Activated naive CD4-positive, alpha-beta T cell treated with Interleukin-2 at 50 U/mL for 16 hours (primary cell): Measurements from ENCODE around the gene SSTR4.
"Not testable (repeated sequence)": the region's sequence is repeated elsewhere in the genome, so short reads cannot be mapped to it uniquely, and the experiment has no call there.

Experiments used
- DNase-seq: peaks from one replicate; pipeline ENCODE4 v3.0.0-alpha.2; 2020

Gene SSTR4, protein sequence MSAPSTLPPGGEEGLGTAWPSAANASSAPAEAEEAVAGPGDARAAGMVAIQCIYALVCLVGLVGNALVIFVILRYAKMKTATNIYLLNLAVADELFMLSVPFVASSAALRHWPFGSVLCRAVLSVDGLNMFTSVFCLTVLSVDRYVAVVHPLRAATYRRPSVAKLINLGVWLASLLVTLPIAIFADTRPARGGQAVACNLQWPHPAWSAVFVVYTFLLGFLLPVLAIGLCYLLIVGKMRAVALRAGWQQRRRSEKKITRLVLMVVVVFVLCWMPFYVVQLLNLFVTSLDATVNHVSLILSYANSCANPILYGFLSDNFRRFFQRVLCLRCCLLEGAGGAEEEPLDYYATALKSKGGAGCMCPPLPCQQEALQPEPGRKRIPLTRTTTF

DNA sequence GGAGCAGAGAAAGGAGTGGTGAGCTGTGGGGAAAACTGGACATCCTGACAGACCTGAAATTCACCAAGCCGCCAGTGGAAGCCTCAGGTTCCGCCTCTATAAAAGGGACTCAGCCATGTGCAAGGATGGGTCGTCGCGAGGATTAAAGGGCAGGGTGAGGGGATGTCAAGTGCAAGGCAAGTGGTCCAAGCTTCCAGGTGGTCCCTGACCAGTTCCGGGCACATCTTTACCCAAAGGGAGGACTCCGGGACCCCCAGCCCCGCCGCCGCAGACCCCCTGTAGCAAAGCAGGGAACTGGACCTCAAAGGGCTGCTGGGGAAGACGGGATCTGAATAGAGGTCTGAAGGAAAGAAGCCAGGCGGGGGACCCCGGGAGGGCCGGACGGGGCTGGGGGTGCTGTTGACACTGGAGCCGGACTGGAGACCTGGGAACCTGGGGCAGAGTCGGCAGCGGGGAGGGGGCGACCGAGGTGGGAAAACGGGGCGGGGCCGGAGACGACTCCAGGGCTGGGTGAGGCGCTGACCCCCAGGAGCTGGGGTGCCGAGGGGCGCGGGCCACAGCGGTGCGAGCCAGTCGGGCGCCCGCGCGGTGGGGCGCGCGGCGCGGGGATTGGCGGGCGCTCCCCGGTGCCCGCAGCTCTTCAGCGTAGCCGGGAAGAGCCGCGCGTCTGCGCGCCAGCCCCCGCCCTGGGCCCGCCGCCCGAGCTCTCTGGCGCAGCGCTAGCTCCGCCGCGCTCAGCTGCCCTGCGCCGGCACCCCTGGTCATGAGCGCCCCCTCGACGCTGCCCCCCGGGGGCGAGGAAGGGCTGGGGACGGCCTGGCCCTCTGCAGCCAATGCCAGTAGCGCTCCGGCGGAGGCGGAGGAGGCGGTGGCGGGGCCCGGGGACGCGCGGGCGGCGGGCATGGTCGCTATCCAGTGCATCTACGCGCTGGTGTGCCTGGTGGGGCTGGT is at the start of gene SSTR4:
TSS of gene SSTR4 (plus strand) at position 592 of the 951 bp plus-strand sequence. CDS start at position 764, 172 bp downstream.
- DNase-seq = no peak

DNA sequence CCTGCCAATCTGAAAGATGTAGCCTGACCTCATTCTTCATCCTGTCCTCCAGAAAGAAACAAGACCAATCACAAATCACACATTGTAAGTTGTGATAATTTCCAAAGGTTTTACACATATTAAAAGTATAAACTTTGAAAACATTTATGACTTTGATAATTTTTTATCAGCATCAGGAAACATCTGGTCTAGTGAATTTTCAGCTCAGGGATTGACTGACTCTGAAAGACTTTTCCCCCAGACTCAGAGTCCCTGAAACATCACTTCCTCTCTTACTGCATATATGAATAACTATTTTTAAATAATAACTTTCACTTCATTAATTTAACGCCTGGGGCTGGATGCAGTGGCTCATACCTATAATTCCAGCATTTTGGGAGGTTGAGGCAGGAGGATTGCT is 48.5 kb upstream of the SSTR4 start:
- DNase-seq = no peak

- DNase-seq = not testable (repeated sequence)
Measured at GRCh38 chr20:22991424-22991823, 43.7 kb upstream of the SSTR4 start.

- no peak for DNase-seq
Measured at GRCh38 chr20:22993823-22994222, 41.3 kb upstream of the SSTR4 start.

DNA sequence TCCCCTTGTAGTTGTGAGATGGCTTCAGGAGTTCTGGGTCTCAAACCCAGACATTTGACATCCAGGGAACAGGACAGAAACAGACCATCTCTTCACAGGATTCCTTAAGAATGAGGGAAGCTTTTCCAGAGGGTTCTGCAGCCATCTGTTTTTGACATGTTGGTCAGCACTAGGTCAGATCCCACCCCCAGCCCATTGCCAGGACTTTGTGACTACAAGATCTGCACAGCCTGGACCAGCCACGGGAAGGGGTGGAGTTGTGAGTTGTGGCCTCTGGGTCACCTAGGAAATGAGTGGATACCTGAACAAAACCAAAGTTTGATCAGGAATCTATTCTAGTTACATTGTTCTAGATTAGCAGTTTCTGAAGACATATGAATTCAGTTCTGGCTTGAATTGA is 39.2 kb upstream of the SSTR4 start:
- DNase-seq = no peak

GRCh38 chr20:22998476-22998875 is 36.6 kb upstream of the SSTR4 start:
- no peak for DNase-seq

GRCh38 chr20:22999756-23000155 is 35.4 kb upstream of the SSTR4 start:
- DNase-seq = no peak

GRCh38 chr20:23000232-23000947 is 34.7 kb upstream of the SSTR4 start:
- DNase-seq = no peak

- no peak for DNase-seq
Measured at GRCh38 chr20:23002276-23002675, 32.8 kb upstream of the SSTR4 start.

DNA sequence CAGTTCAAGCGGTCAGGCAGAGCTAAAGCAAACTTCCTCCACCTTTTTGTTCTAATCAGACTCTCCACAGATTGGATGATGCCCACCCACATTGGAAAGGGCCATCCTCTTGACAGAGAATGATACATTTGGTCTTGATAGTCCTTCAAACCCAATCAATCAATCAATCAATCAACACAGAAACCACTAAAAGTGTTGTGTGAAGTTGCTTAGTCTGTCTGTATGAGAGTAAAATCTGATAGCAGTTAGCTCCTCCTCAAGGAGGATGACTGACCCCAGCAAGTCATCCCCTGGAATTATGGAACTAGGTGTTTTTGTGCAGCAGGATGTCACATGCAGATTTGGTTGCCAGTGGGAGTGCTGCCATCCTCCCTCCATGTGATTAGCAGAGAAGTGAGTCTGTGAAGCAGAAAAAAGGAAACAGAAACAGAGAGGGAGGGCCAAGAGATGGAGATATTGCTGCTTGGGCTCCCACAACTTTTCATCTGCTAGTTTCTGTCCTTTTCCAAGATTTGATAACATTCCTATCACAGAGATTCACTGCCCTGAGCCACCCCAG is 32.0 kb upstream of the SSTR4 start:
- DNase-seq = no peak

DNA sequence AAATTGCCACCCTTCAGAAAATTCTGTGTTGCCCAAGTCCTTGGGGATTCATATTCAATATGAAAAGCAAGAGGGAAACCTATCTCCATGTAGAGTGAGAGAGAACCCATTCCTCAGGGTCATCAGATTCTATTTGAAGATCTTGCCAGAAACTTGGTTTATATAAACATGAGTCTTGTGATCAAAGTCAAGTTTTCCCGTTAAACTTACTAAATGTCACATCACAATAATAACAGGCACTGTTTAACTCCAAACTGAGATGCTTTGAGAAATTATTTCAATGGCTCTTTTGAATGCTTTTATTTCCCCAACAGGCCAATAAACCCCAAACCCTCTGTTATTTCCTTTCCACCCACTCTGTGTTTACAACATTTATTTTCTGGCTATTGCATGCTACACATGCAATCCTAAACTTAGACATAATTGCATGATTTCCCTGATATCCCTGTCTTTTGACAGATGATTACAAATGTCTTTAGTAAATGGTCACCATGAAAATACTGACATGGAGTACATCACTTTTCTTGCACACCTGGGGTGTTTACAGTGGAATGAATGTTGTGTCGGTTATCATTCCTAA is 31.1 kb upstream of the SSTR4 start:
- DNase-seq = no peak

DNA sequence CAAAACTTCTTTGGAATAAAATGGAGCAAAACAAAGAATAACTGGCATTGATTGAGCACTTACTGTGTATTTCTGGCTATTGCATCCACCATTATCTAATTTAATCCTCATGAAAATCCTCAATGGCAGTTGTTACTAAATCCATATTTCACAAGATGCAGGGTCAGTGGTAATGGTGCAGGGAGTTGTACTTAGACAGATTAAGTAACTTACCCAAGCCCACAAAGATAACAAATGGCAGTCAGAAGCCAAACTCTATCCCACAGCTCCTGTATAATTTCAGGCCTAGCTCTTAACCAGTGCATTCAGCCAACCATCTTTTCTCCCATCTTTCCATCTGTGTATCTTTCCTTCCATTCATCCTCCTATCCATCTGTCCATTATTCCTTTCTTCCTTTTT is 29.3 kb upstream of the SSTR4 start:
- DNase-seq = no peak

- DNase-seq = no peak
Measured at GRCh38 chr20:23007462-23007861, 27.6 kb upstream of the SSTR4 start.

DNA sequence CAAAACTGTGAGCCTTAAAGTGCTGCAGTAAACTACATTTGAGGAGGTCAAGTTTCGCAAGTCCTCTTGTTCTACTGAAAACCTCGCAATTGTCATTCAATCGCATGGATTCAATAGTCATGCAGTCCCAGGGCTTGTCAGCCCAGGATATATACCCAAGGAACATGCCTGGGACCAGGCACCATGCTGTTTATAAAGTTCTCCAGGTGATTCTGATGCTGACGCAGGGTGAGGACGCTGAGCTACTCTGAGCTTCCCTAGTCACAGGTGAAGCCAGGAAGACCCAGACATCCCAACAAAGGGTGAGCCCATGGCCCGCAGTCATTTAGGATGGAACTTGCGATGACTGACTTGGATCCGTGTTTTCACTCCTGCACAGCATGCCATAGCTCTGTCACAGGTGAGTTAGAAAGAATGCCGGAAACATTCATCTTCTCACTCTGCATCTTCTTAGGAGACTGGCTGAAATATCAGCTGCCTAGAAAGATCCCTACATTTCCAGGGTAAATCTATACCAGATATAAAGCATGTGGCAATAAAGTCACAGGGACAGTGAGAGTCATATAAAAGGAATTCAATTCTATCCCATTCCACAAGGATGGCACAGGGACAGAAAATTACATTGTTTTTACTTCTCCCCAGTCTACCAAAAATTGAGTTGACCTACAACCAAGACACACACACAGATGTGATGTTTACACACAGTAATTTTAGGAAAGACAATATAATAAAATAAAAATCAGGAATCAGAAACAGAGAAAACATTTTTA is 27.0 kb upstream of the SSTR4 start:
- no peak for DNase-seq

GRCh38 chr20:23008667-23009066 is 26.4 kb upstream of the SSTR4 start:
- DNase-seq = no peak

DNA sequence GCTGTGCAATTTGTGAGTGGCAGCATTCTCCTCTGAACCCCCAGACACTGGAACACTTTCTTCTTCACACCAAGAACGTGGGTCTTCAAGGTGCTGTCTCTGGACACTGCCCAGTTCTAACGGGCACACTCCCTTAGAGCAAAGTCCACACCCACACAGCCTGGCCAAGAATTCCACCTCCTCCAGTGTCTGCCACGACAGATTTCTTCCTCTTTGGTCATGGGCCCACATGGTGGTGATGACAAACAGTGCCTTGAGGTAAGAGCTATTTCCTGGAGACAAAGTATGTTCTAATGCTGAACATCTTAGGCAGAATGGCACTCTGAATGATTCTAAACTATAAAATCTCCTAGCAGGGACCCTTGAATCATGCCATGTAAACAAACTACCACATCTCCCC is 25.5 kb upstream of the SSTR4 start:
- DNase-seq = no peak

DNA sequence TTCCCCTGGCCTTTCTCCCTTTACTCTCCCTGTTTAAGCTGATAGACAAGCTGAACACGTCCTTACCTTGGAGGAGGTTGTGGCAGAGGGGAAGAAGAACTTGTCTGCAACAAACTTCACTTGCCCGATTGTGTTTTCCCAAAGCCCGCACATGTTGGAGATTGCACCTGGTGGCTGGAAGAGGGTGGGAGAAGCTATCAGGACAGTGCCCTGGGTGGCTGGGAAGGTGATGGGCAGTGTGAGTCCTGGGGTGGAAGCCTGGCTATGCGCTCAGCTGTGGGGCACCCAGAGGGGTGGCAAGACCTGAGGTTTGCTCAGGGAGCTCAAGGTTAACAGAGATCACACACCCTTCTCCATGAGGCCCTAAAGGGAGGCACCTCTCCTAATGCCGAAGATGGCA is 25.0 kb upstream of the SSTR4 start:
- no peak for DNase-seq

GRCh38 chr20:23011008-23011721 is 23.9 kb upstream of the SSTR4 start:
- DNase-seq = no peak

DNA sequence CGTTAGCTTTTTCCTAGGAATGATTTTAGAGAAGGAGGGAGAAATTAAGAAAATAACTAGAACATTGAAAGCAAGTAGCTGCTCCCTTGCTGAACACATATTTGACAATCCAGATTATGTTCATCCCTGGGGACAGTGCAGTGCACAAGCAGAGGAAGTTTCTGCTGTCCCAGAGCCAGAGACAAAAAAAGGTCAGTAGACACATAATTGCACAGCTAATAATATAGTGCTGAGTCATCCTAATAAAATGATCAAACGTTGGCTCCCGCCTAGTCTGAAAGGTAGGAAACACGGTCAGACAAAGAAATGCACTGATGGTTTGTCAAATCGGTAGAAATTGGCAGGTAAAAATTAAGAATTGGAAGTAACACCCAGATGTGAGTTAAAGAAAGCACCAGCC is 21.7 kb upstream of the SSTR4 start:
- no peak for DNase-seq

GRCh38 chr20:23017516-23017915 is 17.6 kb upstream of the SSTR4 start:
- no peak for DNase-seq

DNA sequence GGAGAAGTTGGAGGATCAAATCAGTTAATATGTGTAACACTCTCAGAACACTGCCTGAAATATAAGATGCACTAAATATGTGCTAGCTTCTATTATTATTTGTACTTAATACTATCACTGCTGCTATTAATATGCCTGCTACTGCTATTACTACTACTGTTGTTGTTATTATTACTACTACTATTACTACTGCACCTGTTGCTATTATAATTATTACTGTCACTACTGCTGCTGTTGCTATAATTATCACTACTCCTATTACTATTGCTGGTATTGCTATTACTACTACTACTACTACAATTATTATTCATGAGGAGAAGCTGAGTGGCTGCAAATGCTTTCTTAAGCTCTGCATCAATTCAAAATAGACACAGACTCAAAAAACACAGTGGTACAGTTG is 16.7 kb upstream of the SSTR4 start:
- no peak for DNase-seq
